GM19351 (cell line): ENCODE measurements around the gene TNIP3.

Experiments used
- ATAC-seq: cut with Tn5 transposase; IDR thresholded peaks from one replicate; pipeline ENCODE4 v1.9.1; 2021; ENCODE audit warnings: mild to moderate bottlenecking, moderate library complexity; ENCODE audit not compliant: unreplicated experiment

Gene TNIP3

GRCh38 chr4:121093261-121093660, 70.9 kb downstream of the TNIP3 start:
- no peak for ATAC-seq

GRCh38 chr4:121091941-121092340, 72.2 kb downstream of the TNIP3 start:
- ATAC-seq, result no peak

GRCh38 chr4:121088867-121089266, 75.3 kb downstream of the TNIP3 start:
- no peak for ATAC-seq
